Natural killer cell (primary cell): ENCODE results near the gene DLK1. TPM values are rescaled to one million over a fixed set of nuclear protein-coding genes. Genes with fewer than 3 reads are reported as not detected.

Source experiments
- ATAC-seq, 3 donors: fragments of 150-1000 bp in 2 of 3; fragments of 200-7000 bp in 1 of 3; cut with Tn5 transposase; 1 replicate in 1 of 3; 2 replicates in 2 of 3; pipeline ENCODE4 v1.10.0; 2021; ENCODE audit warnings: mild to moderate bottlenecking in 2 of 3, moderate library complexity in 2 of 3
- DNase-seq, 2 donors: peaks; one replicate each; pipeline versions ENCODE4 v3.0.0 to v3.0.0-alpha.2; 2013 to 2021; ENCODE audit warnings: mixed read lengths in 1 of 2
- H3K27ac ChIP-seq: one replicate; pipeline ENCODE4 v1.5.1; 2013; ENCODE audit warnings: mild to moderate bottlenecking, low read length
- H3K27me3 ChIP-seq: one replicate; pipeline ENCODE4 v1.6.1; 2013; ENCODE audit warnings: low read length; ENCODE audit not compliant: control insufficient read depth, insufficient read depth
- H3K36me3 ChIP-seq: one replicate; pipeline ENCODE4 v1.6.1; 2013; ENCODE audit warnings: low read length; ENCODE audit not compliant: control insufficient read depth, insufficient read depth
- H3K4me1 ChIP-seq: one replicate; pipeline ENCODE4 v1.6.1; 2013; ENCODE audit warnings: low read length; ENCODE audit not compliant: control insufficient read depth, insufficient read depth
- H3K4me3 ChIP-seq: one replicate; pipeline ENCODE4 v1.5.1; 2013; ENCODE audit warnings: low read length
- H3K9me3 ChIP-seq: one replicate; pipeline ENCODE4 v1.6.1; 2013; ENCODE audit warnings: low read length; ENCODE audit not compliant: control insufficient read depth, insufficient read depth
- H3K27ac Mint-ChIP-seq, 2 donors: one replicate each; pipeline ENCODE4 v1.8.0; 2022; ENCODE audit warnings: mild to moderate bottlenecking in 2 of 2, mixed read lengths in 2 of 2, moderate library complexity in 1 of 2
- H3K27me3 Mint-ChIP-seq, 2 donors: one replicate each; pipeline ENCODE4 v1.8.0; 2022; ENCODE audit warnings: low read depth in 2 of 2, mixed read lengths in 2 of 2
- H3K36me3 Mint-ChIP-seq: one replicate; pipeline ENCODE4 v1.8.0; 2022; ENCODE audit warnings: mixed read lengths
- H3K4me1 Mint-ChIP-seq, 2 donors: one replicate each; pipeline ENCODE4 v1.8.0; 2022; ENCODE audit warnings: mixed read lengths in 2 of 2
- H3K4me3 Mint-ChIP-seq: one replicate; pipeline ENCODE4 v1.8.0; 2022; ENCODE audit warnings: mild to moderate bottlenecking, moderate library complexity, mixed read lengths
- H3K9me3 Mint-ChIP-seq, 2 donors: one replicate each; pipeline ENCODE4 v1.8.0; 2022; ENCODE audit warnings: mixed read lengths in 2 of 2
- WGBS: methylation state at CpG from one replicate; pipeline ENCODE4 v1.1.7; 2013; ENCODE audit warnings: missing lambda C conversion rate; ENCODE audit not compliant: insufficient coverage; 5-methylcytosine and 5-hydroxymethylcytosine counted together
- intact Hi-C: fragments of 100-400 bp; cut with micrococcal nuclease; formaldehyde crosslinking; loops from one replicate; pipeline ENCODE4 v1.14.2; 2022
- total RNA-seq, 4 donors: library from RNA; stranded (reverse); fragments of 120-200 nt in 1 of 4; gene quantifications; one replicate each; pipeline versions ENCODE4 v1.2.3 to v1.2.4, GENCODE V29; 2013 to 2022
- TF ChIP-seq, protein P1 (sequence below): fragments of 200-600 bp; IDR thresholded peaks from one replicate; pipeline ENCODE4 v1.8.0; 2022; ENCODE audit warnings: antibody characterized with exemption

The DLK1 gene
- total RNA-seq, 3 donors from 2014 or later (not counting 1 experiment from before 2014, with no cell fraction given) = not detected

GRCh38 chr14:100730581-100730980 lies 3.9 kb downstream of the DLK1 start:
- Histone ChIP-seq H3K9me3 (no peaks in the 10 kb centered on the region), H3K4me3 (no peak overlapping the region), H3K27ac (no peak overlapping the region), H3K4me1 (no peaks in the 10 kb centered on the region), H3K27me3 (peaks cover 3% of the 10 kb centered on the region), H3K36me3 (no peaks in the 10 kb centered on the region)
- no peaks in the 10 kb centered on the region for H3K36me3 Mint-ChIP-seq
- H3K4me1 Mint-ChIP-seq = no peaks in the 10 kb centered on the region
- H3K4me3 Mint-ChIP-seq = no peak overlapping the region
- peaks cover 27 to 35% of the 10 kb centered on the region in 2 donors for H3K27me3 Mint-ChIP-seq
- intact Hi-C loops = no loop called here
- no peaks in the 10 kb centered on the region for H3K9me3 Mint-ChIP-seq
- no peak for ATAC-seq
- 86% methylated on average over 12 of the region's 15 CpGs for WGBS
- no peak overlapping the region for H3K27ac Mint-ChIP-seq
- TF ChIP-seq, protein P1, sequence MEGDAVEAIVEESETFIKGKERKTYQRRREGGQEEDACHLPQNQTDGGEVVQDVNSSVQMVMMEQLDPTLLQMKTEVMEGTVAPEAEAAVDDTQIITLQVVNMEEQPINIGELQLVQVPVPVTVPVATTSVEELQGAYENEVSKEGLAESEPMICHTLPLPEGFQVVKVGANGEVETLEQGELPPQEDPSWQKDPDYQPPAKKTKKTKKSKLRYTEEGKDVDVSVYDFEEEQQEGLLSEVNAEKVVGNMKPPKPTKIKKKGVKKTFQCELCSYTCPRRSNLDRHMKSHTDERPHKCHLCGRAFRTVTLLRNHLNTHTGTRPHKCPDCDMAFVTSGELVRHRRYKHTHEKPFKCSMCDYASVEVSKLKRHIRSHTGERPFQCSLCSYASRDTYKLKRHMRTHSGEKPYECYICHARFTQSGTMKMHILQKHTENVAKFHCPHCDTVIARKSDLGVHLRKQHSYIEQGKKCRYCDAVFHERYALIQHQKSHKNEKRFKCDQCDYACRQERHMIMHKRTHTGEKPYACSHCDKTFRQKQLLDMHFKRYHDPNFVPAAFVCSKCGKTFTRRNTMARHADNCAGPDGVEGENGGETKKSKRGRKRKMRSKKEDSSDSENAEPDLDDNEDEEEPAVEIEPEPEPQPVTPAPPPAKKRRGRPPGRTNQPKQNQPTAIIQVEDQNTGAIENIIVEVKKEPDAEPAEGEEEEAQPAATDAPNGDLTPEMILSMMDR = no peak
- no peak for DNase-seq

GRCh38 chr14:100731011-100731670 lies 4.4 kb downstream of the DLK1 start:
- peaks cover 3% of the 10 kb centered on the region for H3K27me3 ChIP-seq
- Mint-ChIP-seq H3K27me3 (peaks cover 21 to 30% of the 10 kb centered on the region in 2 donors), H3K36me3 (no peaks in the 10 kb centered on the region), H3K9me3 (no peaks in the 10 kb centered on the region), H3K4me1 (no peaks in the 10 kb centered on the region), H3K4me3 (no peak overlapping the region), H3K27ac (no peak overlapping the region)
- no peak overlapping the region for H3K4me3 ChIP-seq
- no peak for ATAC-seq
- no peak for DNase-seq
- no peaks in the 10 kb centered on the region for H3K36me3 ChIP-seq
- H3K4me1 ChIP-seq = no peaks in the 10 kb centered on the region
- WGBS = 85% methylated on average over 4 of the region's 7 CpGs
- H3K9me3 ChIP-seq = no peaks in the 10 kb centered on the region
- intact Hi-C loops = no loop called here
- H3K27ac ChIP-seq = no peak overlapping the region
- TF ChIP-seq, protein P1 = no peak

- Mint-ChIP-seq H3K9me3 (no peaks in the 10 kb centered on the region), H3K4me3 (no peak overlapping the region), H3K36me3 (no peaks in the 10 kb centered on the region), H3K4me1 (no peaks in the 10 kb centered on the region), H3K27me3 (peaks cover 17 to 25% of the 10 kb centered on the region in 2 donors), H3K27ac (no peak overlapping the region)
- 90% methylated on average over 34 of the region's 34 CpGs for WGBS
- TF ChIP-seq, protein P1 = no peak
- Histone ChIP-seq H3K27ac (no peak overlapping the region), H3K4me1 (no peaks in the 10 kb centered on the region), H3K4me3 (no peak overlapping the region), H3K27me3 (peaks cover 3% of the 10 kb centered on the region), H3K36me3 (no peaks in the 10 kb centered on the region), H3K9me3 (no peaks in the 10 kb centered on the region)
- DNase-seq (no peak), ATAC-seq (no peak)
- intact Hi-C loops = no loop called here
Observed at GRCh38 chr14:100731846-100732765, 5.4 kb downstream of the DLK1 start.
